Endothelial cell of umbilical vein (primary cell): ENCODE results near the gene TRIM3. TPM values are rescaled to one million over a fixed set of nuclear protein-coding genes. Genes with fewer than 3 reads are reported as not detected.

ENCODE experiments used
- BruUV-seq: library from RNA; stranded (reverse); fragments of 400-500 nt; replicated peaks from 2 replicates; lab custom pipeline; 2021; lab: Mats Ljungman, UMichigan
- CTCF ChIA-PET: fragments of 300-600, 350-600 bp; sonication (Branson Sonifier 250); formaldehyde crosslinking; loops from one replicate; lab custom pipeline; 2021; ENCODE audit warnings: antibody characterized with exemption, inconsistent platforms; lab: Charles Lee
- POLR2A ChIA-PET: fragments of 300-600, 350-600 bp; sonication (Branson Sonifier 250); formaldehyde crosslinking; loops from one replicate; lab custom pipeline; 2021; ENCODE audit warnings: antibody characterized with exemption, inconsistent platforms; lab: Charles Lee
- DNase-seq: peaks from one replicate; pipeline ENCODE4 v3.0.0-alpha.2; 2011; ENCODE audit warnings: low read depth, low spot score
- FAIRE-seq: peaks from 2 replicates; lab custom pipeline; 2011; peaks lifted over from hg19 to GRCh38; lab: Jason Lieb, UNC
- H2AFZ ChIP-seq: 2 replicates; pipeline ENCODE4 v1.6.0; 2012; ENCODE audit warnings: low read depth, low read length, control low read depth, inconsistent platforms
- H3K27ac ChIP-seq: 2 replicates; pipeline ENCODE4 v1.5.1; 2011; ENCODE audit warnings: low read depth, mild to moderate bottlenecking, control low read depth, low read length, moderate library complexity; ENCODE audit not compliant: insufficient read depth
- H3K27me3 ChIP-seq, 2 experiments: 2 replicates each; pipeline versions ENCODE4 v1.6.0 to v1.6.1; 2011; ENCODE audit warnings: low read length in 2 of 2, mixed read lengths in 1 of 2; ENCODE audit not compliant: control insufficient read depth in 2 of 2, insufficient read depth in 2 of 2
- H3K36me3 ChIP-seq, 2 experiments: 2 replicates in 1 of 2; 3 replicates in 1 of 2; pipeline ENCODE4 v1.5.1; 2011; ENCODE audit warnings: low read length in 2 of 2, mild to moderate bottlenecking in 1 of 2, moderate library complexity in 1 of 2; ENCODE audit not compliant: control insufficient read depth in 2 of 2, insufficient read depth in 2 of 2; ENCODE audit errors: extremely low read depth in 1 of 2
- H3K4me1 ChIP-seq: 3 replicates; pipeline ENCODE4 v1.5.1; 2011; ENCODE audit warnings: mild to moderate bottlenecking, low read length; ENCODE audit not compliant: control insufficient read depth, insufficient read depth; ENCODE audit errors: extremely low read depth
- H3K4me2 ChIP-seq: 2 replicates; pipeline ENCODE4 v1.6.1; 2011; ENCODE audit warnings: low read length, control low read depth, mixed read lengths; ENCODE audit not compliant: insufficient read depth
- H3K4me3 ChIP-seq, 3 experiments: fragments of 200-600 bp in 1 of 3; sonication (generic), shearing (Covaris generic) in 1 of 3; replicated peaks in 1 of 3; 2 replicates each; pipeline ENCODE4 v1.5.1; 2011 to 2016; ENCODE audit warnings: control low read depth in 3 of 3, low read length in 3 of 3, mild to moderate bottlenecking in 2 of 3, inconsistent platforms in 1 of 3, low read depth in 1 of 3, moderate library complexity in 1 of 3; ENCODE audit not compliant: insufficient read depth in 1 of 3
- H3K79me2 ChIP-seq: 2 replicates; pipeline ENCODE4 v1.6.0; 2012; ENCODE audit warnings: low read length, inconsistent platforms; ENCODE audit not compliant: control insufficient read depth, insufficient read depth
- H3K9ac ChIP-seq: replicated peaks from 2 replicates; pipeline ENCODE3; 2011; ENCODE audit warnings: low read length, control low read depth; ENCODE audit not compliant: insufficient read depth; ENCODE audit errors: extremely low read depth
- H3K9me1 ChIP-seq: replicated peaks from 3 replicates; pipeline ENCODE4 v1.6.0; 2011; ENCODE audit warnings: mild to moderate bottlenecking, low read length; ENCODE audit not compliant: control insufficient read depth, insufficient read depth; ENCODE audit errors: extremely low read depth
- H3K9me3 ChIP-seq: replicated peaks from 2 replicates; pipeline ENCODE4 v1.5.1; 2012; ENCODE audit warnings: low read length, inconsistent platforms; ENCODE audit not compliant: control insufficient read depth, insufficient read depth
- H4K20me1 ChIP-seq: replicated peaks from 2 replicates; pipeline ENCODE3; 2011; ENCODE audit warnings: mild to moderate bottlenecking, low read length; ENCODE audit not compliant: control insufficient read depth, insufficient read depth; ENCODE audit errors: extremely low read depth
- FOS ChIP-seq: IDR thresholded peaks from 2 replicates; pipeline ENCODE4 v1.6.1; 2011; ENCODE audit warnings: mild to moderate bottlenecking, low read length, moderate library complexity, borderline replicate concordance; ENCODE audit not compliant: insufficient read depth
- JUN ChIP-seq: IDR thresholded peaks from 2 replicates; pipeline ENCODE4 v1.6.1; 2011; ENCODE audit warnings: borderline replicate concordance, low read depth; ENCODE audit not compliant: insufficient read length, insufficient read depth
- MYC ChIP-seq: IDR thresholded peaks from one replicate; pipeline ENCODE4 v1.6.1; 2011; ENCODE audit warnings: mild to moderate bottlenecking, low read depth, low read length
- POLR2A ChIP-seq: IDR thresholded peaks from 2 replicates; pipeline ENCODE4 v1.6.1; 2012; ENCODE audit warnings: low read depth, mild to moderate bottlenecking, control low read depth, low read length
- POLR2AphosphoS5 ChIP-seq: IDR thresholded peaks from 2 replicates; pipeline ENCODE4 v1.6.1; 2012; ENCODE audit warnings: low read depth, mild to moderate bottlenecking, control low read depth, low read length, moderate library complexity; ENCODE audit not compliant: insufficient read depth
- dilution Hi-C: fragments of 300-500 bp; cut with MboI; formaldehyde crosslinking; loops from one replicate; pipeline ENCODE4 v1.15.0; 2019; ENCODE audit warnings: low sequenced_read_pairs; ENCODE audit not compliant: extremely low pct_ligation_motif_present
- intact Hi-C: fragments of 100-400 bp; cut with micrococcal nuclease; formaldehyde crosslinking; loops from one replicate; pipeline ENCODE4 v1.10.0; 2022
- polyA plus RNA-seq, 4 experiments: library from polyadenylated mRNA; depleted of rRNA in 3 of 4; stranded (reverse) in 3 of 4; unstranded in 1 of 4; fragments of >200 nt; gene quantifications; 2 replicates each; pipeline versions ENCODE4 v1.2.1 to v1.2.3, GENCODE V29; 2011 to 2012; ENCODE audit warnings: missing spikeins in 1 of 4
- total RNA-seq: library from RNA; stranded (reverse); gene quantifications from 2 replicates; pipeline ENCODE4 v1.2.3, GENCODE V29; 2021
- TF ChIP-seq, protein P1 (sequence below), 2 donors: IDR thresholded peaks; 1 replicate in 1 of 2; 2 replicates in 1 of 2; pipeline ENCODE4 v1.5.1; 2011; ENCODE audit warnings: low read length in 2 of 2, mild to moderate bottlenecking in 2 of 2, moderate library complexity in 2 of 2, control low read depth in 1 of 2, inconsistent platforms in 1 of 2, low read depth in 1 of 2; ENCODE audit not compliant: insufficient read depth in 1 of 2; ENCODE audit errors: extremely low read depth in 1 of 2
- TF ChIP-seq, protein P2 (sequence below): IDR thresholded peaks from 2 replicates; pipeline ENCODE4 v1.6.1; 2011; ENCODE audit not compliant: insufficient read depth, insufficient read length

The TRIM3 gene
- total and polyA plus RNA-seq, 2 donors (not counting 3 experiments of a cell fraction or from before 2014, with no cell fraction given) = 21.8 to 29.2 TPM

DNA sequence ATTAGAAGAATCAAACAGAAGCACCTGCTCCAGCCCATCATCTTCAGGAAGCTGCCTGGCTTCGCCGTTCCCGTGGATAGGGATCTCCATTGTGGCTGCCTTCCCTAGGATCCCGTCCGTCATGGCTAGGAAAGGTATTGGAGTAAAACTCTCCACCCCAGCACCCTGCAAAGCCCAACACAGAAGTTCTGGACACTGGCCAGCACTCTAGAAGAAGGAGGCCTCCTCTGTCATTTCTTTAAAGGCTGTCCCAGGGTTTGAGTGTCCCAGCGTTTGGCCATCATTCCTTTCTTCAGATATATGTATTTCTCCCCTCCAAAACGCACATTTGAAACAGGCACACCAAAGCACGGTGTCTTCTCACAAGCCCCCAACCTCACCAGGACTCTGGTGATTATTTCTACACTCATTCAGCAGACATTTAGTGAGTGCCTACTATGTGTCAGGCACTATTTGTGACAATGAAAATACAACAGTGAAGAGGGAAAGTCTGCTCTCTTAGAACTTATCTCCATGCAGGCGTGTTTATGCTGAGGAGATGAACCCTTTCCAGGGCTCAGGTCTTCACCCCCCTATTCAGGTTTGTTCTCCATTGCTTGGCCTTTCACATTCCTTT is 6.7 kb upstream of the TRIM3 start:
- CTCF ChIA-PET = interaction anchor here (2.6 kb wide), 1 partner anchor 102 kb away, joined by 28 read pairs; no protein-coding TSS in a partner anchor
- peaks cover 7 to 21% of the 10 kb centered on the region in 2 experiments for H3K36me3 ChIP-seq

More for the DNA sequence above, 6.7 kb upstream of the TRIM3 start:
- Histone ChIP-seq H4K20me1 (no peaks in the 10 kb centered on the region), H3K9me3 (no peaks in the 10 kb centered on the region), H3K27me3 (no peaks in the 10 kb centered on the region), H3K4me2 (peak overlapping the region; percentile 85), H2AFZ (no peak overlapping the region), H3K4me3 (peak overlapping the region; percentile 19 to 65 (median 57)), H3K9me1 (no peaks in the 10 kb centered on the region), H3K27ac (peak overlapping the region; percentile 72), H3K9ac (peak overlapping the region; percentile 70), H3K79me2 (peaks cover 36% of the 10 kb centered on the region), H3K4me1 (peaks cover 18% of the 10 kb centered on the region)
- BruUV-seq = TSS peak; percentile 32
- DNase-seq (no peak), FAIRE-seq (peak; percentile 18)
- intact Hi-C loops (loop anchor here (2.0 kb wide), 3 partner anchors 62 to 202 kb away; partner anchors contain the start of genes APBB1 and MRPL17), dilution Hi-C loops (no loop called here)
- POLR2A ChIA-PET = no interaction called here
- TF ChIP-seq MYC (no peak), POLR2A (peak; percentile 9), JUN (no peak), FOS (no peak), POLR2AphosphoS5 (no peak)
- TF ChIP-seq, protein P1, sequence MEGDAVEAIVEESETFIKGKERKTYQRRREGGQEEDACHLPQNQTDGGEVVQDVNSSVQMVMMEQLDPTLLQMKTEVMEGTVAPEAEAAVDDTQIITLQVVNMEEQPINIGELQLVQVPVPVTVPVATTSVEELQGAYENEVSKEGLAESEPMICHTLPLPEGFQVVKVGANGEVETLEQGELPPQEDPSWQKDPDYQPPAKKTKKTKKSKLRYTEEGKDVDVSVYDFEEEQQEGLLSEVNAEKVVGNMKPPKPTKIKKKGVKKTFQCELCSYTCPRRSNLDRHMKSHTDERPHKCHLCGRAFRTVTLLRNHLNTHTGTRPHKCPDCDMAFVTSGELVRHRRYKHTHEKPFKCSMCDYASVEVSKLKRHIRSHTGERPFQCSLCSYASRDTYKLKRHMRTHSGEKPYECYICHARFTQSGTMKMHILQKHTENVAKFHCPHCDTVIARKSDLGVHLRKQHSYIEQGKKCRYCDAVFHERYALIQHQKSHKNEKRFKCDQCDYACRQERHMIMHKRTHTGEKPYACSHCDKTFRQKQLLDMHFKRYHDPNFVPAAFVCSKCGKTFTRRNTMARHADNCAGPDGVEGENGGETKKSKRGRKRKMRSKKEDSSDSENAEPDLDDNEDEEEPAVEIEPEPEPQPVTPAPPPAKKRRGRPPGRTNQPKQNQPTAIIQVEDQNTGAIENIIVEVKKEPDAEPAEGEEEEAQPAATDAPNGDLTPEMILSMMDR (IDR thresholded peaks at IDR 0.05; ENCODE audit: extremely low read depth in 1 of 2, insufficient read depth in 1 of 2, low read depth in 1 of 2, low read length in 2 of 2) = no peak
- TF ChIP-seq, protein P2, sequence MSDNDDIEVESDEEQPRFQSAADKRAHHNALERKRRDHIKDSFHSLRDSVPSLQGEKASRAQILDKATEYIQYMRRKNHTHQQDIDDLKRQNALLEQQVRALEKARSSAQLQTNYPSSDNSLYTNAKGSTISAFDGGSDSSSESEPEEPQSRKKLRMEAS = no peak
